NOMO-1 treated with DMSO at 0.1 percent for 48 hours (cell line): ENCODE results near the gene WWOX.

Experiments
- DNase-seq: peaks from one replicate; lab custom pipeline; 2025; ENCODE audit not compliant: unreplicated experiment; lab: John Stamatoyannopoulos, UW

The WWOX gene

DNA sequence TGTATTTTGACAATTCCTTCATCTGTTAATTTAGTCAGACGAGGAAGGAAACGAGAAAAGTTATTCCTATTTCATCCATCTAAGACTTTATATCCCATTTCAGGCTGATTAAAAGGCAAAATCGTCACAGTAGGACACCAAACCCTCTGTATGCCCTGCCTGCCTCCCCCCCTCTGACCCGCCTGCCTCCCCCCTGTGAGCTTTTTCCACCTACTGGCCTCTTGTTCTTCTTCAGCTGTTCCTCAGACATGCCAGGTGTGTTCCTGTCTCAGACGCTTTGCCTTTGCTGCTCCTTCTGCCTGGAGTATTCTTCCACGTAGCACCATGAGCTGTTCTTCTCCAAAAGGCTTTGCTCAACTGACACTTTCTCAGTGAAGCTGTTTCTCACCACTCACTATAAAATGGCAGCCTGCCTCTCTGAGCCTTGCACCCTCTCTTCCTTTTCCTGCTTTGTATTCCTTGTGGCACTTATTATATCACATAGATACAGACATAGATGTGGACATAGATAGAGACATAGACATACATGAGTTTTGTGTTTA, 777.7 kb downstream of the WWOX start:
- no peak for DNase-seq

- DNase-seq = no peak
Observed at GRCh38 chr16:78878570-78878969, 779.1 kb downstream of the WWOX start.

GRCh38 chr16:78879011-78879410, 779.6 kb downstream of the WWOX start:
- DNase-seq = no peak

GRCh38 chr16:78882150-78882549, 782.7 kb downstream of the WWOX start:
- DNase-seq = no peak

GRCh38 chr16:78882751-78883150, 783.3 kb downstream of the WWOX start:
- no peak for DNase-seq

GRCh38 chr16:78884204-78884603, 784.8 kb downstream of the WWOX start:
- DNase-seq = no peak

DNA sequence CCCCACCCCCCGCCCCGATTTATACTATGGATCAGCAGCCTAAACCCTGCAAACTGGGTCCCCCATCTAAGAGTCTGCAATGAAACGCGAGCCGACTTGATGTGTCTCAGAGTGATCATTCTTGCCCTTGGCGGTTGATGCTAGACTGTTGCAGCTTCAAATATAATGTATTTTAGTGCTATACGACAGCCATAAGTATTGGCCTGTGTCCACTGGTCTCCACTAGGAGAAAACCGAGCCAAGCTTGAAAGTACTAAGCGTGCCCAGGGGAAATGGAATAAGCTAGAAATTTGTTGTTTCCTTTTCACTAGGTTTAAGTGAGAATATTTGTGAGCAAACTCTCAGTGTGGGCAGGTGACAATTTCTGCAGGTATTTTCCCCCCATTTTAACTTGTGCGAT, 789.9 kb downstream of the WWOX start:
- no peak for DNase-seq

DNA sequence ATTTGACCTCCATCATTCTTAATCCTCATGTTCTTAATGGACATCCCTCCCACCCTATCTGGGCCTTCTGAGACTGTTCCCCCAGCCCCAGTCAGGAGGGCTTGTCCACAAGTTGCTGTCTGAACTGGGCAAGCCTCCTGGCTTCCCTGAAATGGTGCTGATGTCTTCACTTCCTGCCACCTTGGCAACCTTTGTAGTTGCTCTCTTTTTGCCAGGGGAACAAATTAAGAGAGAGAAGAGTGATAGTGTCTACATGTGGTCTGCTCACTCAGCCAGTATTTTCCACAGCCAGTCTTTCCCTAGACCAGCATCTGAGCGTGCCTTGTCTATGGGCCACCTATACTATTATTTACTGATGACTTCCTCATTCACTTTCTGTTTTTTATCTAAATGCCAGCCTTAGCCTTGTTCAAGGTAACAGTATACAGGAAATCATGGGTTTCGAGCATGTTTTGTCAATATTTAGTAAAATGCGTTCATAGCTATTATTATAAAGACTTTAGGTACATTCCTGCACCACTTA, 791.0 kb downstream of the WWOX start:
- DNase-seq = no peak

- DNase-seq = peak; percentile 83
Observed at GRCh38 chr16:78892951-78893733, 793.7 kb downstream of the WWOX start.

DNA sequence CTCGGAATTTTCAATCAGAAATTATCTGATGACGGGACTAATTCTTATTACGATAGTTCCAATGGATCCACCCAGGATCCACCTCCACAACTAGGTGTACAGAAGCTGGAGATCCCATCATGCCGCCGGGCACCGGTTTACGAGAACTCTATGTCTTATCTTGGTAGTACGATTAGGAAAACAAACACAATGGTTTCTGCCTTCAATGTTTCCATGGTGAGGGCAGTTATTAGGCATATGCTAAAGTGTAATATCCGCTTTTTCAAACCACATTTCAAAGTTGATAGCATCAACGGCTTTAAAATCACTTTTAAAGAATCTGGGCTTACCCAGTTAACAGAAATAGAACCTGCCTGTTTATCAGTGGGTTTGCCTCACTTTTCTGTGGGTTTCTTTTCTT, 795.4 kb downstream of the WWOX start:
- DNase-seq = no peak

GRCh38 chr16:78895681-78896080, 796.2 kb downstream of the WWOX start:
- DNase-seq = no peak

DNA sequence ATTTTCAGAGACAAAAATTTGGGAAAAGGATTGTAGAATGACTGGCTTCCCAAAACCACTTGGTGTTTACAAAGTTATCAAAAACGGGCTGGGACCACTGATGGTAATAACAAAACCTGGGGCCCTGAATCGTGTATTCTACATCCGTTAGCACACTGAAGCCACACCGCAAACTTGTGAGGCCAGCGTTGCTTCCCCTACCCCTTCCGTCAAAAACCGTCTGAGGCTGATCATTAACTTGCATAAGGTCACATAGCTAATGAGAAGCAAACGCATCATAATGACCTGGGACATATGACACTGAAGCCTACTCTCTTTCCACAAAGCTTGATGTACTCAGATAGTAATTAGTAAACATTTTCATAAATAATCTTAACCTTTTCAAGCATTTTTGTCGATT, 796.8 kb downstream of the WWOX start:
- no peak for DNase-seq

DNA sequence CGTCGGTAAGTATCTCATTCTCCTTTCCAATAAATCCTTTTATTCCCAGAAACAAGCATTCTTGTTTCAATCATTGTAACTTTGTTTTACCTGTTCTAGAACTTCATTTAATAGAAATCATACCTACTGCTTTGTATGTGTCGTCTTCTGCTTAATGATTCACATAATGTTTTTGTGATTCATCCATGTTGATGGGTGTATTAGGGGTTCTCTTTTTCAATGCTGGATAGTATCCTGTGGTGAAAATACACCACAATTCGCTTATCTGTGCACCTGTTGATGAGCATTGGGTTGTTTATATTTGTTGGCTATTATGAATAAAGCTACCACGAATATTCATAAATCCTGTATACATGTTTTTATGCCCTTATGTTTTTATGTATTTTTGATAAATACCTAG, 797.8 kb downstream of the WWOX start:
- no peak for DNase-seq

DNA sequence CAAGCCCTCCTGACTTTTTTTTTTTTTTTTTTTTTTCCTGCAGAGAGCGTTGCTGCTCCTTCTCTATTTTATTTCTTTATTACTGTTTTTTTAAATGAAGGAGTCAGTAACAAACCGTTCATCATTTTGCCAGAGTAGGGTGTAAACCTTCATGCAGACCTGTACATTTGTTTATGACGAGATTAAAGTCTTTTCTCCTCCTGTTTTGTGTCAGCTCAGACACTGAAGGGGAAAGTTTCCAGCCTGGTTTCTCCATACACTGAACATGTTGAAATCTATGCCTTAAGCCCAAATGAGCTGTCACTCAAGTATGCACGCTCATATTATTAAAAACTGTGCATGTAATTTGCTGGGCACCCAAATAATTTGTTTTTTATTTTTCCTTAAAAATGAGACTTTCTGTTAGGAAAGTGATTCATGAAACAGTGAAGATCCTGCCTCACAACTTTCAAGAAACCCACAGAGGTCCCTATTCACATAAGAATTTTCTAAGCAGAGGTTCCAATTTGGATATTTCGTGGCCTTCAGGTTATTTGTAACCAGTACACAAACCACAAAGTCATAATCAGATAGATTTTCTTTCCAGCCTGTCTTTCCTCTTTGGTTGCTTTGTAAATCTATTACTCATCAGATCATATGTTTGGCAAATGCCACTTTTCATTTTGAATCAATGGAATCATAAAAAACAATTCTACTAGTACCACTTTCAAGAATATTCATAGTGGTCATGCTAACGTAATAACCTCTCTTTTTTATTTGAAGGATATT, 800.8 kb downstream of the WWOX start:
- no peak for DNase-seq

DNA sequence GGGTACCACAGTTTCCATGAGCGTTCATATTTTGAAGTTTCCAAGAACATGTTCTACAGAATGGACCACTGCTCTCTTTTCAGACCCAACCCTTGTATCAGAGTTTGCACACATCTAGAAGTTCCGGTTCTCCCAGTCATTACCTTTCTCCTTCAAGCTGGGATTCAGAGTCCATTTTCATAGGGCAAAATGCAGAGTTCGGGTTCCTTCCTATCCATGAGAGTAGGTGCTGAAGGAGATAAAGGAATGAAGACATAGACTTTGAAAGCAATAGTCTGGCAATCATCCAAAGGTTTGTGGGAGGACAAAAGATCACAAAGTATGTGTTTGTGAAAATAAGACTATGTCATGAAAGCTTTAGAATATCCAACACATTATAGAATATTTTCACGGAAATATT, 801.5 kb downstream of the WWOX start:
- DNase-seq = no peak

GRCh38 chr16:78902321-78902720, 802.9 kb downstream of the WWOX start:
- DNase-seq = no peak

DNA sequence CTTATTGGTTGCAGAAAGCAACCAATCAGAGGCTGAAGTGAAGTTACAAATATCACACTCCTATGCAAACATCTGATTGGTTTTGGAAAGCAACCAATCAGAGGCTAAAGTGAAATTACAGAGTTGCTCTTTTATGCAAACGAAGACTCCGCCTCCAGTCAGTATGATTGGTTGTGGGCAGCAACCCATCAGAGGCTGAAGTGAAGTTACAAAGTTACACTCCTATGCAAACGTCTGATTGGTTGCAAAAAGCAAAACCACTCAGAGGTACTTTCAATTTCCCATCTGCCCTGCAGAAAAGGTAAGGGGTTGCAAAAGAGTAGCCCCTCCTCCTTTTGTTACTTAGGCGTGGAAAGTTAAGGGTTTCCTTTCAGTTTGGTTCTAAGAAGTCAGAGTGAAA, 803.8 kb downstream of the WWOX start:
- no peak for DNase-seq

DNA sequence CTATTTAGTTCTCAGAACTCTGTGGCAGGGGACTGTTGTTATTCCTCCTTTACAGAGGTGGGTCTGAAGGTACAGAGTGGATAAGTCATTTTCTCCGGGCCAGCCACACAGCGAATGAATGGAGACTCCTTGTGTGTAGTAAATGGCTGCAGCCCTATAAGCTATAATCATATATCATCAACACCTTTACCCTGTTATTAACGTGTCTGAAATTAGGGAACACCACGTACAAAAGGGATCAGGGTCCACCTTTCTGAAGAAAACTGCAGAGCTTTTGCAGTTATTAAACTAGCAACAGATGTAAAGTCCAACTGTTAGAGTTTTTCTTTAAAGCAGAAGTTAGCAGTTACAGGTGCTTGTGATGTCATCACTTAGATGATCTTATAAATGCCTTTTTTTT, 804.4 kb downstream of the WWOX start:
- DNase-seq = no peak

DNA sequence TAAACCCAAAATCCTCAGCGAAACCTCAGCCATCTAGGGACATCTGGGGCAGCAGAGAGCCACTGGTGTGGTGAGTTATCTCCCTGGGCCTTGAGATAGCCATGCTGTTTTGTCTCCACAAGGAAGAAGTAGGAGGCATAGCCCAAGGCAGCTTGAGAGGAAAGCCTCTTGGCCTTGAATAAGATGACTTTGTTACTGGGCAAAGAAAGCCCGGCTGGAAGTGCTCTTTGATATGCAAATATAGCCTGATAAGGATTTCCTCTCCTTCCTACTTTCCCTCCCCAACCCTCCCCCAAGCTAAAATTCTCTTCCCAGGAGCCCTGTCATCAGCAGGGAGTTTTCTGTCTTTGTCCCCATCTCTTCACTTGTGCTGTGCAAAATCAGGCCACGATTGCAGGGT, 806.7 kb downstream of the WWOX start:
- no peak for DNase-seq

- no peak for DNase-seq
Observed at GRCh38 chr16:78909226-78909625, 809.8 kb downstream of the WWOX start.

DNA sequence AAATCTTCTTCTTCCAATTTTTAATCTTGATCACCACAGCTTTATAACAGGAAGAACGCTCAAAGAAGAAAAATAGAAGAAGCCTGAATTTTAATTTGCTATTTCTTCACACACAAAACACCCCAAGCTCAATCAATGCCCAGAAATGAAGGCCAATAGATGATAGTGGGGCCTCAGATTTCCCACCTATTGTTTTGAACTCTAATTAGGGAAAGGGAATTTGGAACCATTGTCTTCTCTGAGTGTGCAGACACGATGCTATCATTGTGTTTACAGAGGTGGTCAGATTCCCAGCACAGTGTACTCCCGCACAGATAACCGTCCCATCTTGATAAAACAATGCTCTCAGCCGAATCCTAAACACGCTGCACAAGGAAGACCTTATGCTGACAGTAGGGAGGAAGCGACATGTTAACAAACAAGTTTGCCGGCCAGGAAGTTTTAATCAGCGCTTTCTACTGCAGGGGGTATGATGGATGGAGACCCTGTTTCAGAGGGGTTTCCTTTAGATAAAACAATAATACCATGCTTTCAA, 816.4 kb downstream of the WWOX start:
- DNase-seq = no peak
